Retinal pigment epithelial cell (primary cell): ENCODE measurements around the gene SLX9.

Experiments
- DNase-seq: peaks from one replicate; pipeline ENCODE4 v3.0.0-alpha.2; 2010; ENCODE audit warnings: low read depth
- H3K4me3 ChIP-seq: 2 replicates; pipeline ENCODE4 v1.5.1; 2011; ENCODE audit warnings: mild to moderate bottlenecking, low read length, control low read depth, moderate library complexity
- CTCF ChIP-seq: conservative IDR thresholded peaks from 2 replicates; pipeline ENCODE4 v1.5.1; 2011; ENCODE audit warnings: low read depth, low read length, control low read depth, inconsistent platforms

The SLX9 gene

GRCh38 chr21:44951186-44951915, 11.5 kb downstream of the SLX9 start:
- TF ChIP-seq CTCF = no peak
- no peak overlapping the region for H3K4me3 ChIP-seq
- no peak for DNase-seq

DNA sequence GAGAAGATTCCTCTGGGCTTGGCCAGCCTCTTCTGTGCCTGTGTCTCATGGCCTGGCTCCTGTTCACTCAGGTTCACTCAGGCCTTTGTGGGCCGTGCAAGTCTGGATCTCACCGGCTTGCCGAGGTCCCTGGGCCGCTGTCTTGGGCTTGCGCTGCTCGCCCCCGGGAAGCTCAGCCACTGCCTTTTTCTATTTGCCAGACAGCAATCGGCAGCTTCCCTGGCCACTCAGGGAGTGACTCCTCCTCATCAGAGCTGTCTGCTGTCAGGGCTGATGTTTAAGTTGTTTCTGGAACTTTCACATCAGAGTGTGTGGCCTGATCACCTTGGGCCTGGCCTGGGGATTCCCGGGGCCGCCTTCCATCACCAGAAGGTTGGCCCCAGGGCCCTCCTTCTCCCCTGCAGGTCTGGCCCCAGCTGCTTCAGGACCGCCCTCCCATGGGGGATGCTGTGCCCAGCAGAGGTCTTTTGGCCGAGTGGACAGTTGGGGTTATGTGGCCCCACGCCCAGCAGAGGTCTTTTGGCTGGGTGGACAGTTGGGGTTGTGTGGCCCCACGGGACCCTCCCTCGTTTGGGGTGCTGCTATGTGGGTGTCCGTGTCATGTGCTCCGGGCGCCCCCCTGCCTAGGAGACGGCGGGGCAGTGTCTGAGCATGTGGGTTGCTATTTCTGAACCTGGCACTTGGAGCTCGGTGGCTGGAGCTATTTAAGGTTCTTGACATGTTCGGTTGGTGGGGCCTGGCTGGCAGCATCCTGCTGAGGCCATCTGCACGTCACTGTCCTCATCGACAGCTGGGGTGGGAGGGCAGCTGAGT, 12.5 kb downstream of the SLX9 start:
- DNase-seq = no peak

GRCh38 chr21:44952929-44953627, 13.2 kb downstream of the SLX9 start:
- no peak for DNase-seq
- TF ChIP-seq CTCF = no peak
- no peak overlapping the region for H3K4me3 ChIP-seq

More for the DNA sequence above, 12.5 kb downstream of the SLX9 start:
- TF ChIP-seq CTCF = no peak
- no peak overlapping the region for H3K4me3 ChIP-seq

- TF ChIP-seq CTCF = no peak
- no peak for DNase-seq
- no peak overlapping the region for H3K4me3 ChIP-seq
These were observed 13.8 kb downstream of the SLX9 start for GRCh38 chr21:44953628-44954021.

DNA sequence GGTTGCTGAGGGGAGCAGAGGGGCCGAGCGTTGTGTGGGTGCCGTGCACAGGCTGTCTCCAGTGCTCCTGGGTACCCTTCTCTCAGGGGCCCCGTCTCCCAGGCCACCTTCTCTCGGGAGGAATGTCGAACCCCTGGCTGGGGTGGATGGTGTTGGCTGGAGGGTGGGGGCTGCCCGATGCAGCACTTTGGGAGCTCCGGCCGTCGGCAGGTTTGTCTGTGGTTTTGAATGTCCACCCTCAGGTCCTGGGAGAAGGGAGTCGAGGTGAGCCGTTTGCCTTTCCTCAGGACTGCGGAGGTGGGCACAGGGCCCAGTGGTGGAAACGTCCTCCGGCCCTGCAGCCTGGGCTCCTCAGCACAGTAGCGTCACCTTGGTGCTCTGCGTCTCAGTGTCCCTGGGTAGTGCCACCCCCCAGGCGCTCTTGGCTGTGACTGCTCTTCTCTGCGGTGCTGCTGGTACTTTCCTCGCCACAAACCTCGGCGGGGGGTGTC, 14.5 kb downstream of the SLX9 start:
- no peak overlapping the region for H3K4me3 ChIP-seq
- DNase-seq = no peak
- no peak for TF ChIP-seq CTCF

- DNase-seq = no peak
- TF ChIP-seq CTCF = no peak
- H3K4me3 ChIP-seq = no peak overlapping the region
These were observed 15.4 kb downstream of the SLX9 start for GRCh38 chr21:44955141-44955797.
